ENCODE data around the gene LAMC3. TPM values are rescaled to one million over a fixed set of nuclear protein-coding genes. Genes with fewer than 3 reads are reported as not detected.

LAMC3 gene
- total RNA-seq, 2 donors from 2014 or later = not detected

DNA sequence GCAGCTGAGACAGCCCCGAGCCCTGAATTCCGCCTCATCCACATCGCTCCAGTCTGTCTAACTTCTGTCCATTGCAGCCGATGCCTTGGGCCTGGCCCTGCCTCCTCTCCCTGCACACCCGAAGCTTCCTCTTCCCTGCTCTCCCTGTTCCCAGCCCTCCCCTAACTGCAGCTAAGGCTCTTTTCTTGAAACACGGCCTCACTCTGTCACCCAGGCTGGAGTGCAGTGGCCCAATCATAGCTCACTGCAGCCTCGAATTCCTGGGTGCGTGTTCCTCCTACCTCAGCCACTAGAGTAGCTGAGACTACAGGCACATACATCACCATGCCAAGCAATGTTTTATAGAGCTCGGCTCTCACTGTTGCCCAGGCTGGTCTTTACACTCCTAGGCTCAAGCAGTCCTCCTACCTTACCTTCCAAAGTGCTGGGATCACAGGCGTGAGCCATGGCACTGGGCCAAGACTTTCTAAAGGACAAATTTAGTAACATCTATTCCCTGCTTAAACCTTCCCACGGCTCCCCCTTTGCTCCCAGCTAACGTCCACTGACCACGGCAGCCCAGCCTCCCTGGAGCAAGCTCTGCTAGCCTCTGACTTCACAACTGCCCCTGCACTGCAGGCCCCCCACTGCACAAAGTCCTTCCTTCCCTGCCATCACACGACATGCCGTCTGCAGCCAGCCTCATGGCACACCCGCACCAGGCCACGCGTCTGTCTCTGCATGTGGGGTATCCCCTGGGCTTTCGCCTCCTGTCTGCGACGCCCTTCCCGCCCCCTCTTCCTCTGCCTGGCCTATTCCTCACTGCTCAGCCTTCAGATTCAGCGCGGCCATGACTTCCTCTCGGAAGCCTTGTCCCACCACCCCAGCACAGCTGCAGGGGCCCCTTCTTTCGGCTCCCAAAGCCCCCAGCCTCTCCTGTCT, 28.6 kb downstream of the LAMC3 start:
- no peak for DNase-seq (ENCODE audit: low spot score)
- H3K4me3 Mint-ChIP-seq = no peak overlapping the region

DNA sequence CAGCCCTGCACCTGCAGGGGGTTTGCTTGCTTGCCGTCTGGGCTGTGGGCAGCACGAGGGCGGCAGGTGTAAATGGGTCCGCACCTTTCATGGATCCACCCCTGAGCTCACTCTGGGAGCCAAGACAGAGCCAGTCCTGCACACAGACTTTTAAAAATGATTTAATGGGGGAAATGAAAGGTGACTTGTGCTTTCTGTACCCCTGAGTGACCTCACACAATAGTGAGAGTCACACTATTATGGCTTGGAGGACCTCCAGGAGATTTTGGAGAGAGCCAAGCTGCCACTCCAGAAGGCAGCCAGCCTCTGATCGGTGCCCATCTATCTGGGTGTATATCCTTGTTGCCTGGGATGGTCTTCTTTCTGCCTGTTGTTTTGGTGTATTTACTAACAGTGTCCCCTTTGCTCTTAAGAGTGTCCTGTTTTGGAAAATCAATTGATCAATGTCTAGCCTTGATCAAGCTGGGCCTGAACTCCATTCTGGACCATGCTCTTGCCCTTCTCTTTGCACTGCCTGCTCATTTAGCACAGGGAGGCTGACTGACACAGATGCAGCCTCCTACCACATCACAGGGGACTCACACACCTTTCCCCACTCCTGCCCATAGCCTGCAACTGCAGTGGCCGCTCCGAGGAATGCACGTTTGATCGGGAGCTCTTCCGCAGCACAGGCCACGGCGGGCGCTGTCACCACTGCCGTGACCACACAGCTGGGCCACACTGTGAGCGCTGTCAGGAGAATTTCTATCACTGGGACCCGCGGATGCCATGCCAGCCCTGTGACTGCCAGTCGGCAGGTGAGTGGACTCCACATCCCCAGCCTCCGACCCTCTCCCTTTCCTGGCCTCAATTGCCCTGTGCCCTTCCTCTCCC, 29.5 kb downstream of the LAMC3 start:
- Mint-ChIP-seq H3K36me3 (no peaks in the 10 kb centered on the region), H3K27me3 (peaks cover 3 to 8% of the 10 kb centered on the region in 2 donors), H3K9me3 (no peaks in the 10 kb centered on the region), H3K4me1 (ENCODE audit: low read depth in 2 of 2) (no peaks in the 10 kb centered on the region), H3K27ac (no peak overlapping the region), H3K4me3 (no peak overlapping the region)
- no peak for ATAC-seq
- no peak for DNase-seq (ENCODE audit: low spot score)

More for the DNA sequence above, 28.6 kb downstream of the LAMC3 start:
- Mint-ChIP-seq H3K36me3 (no peaks in the 10 kb centered on the region), H3K4me1 (ENCODE audit: low read depth in 2 of 2) (peaks cover 0 to 2% of the 10 kb centered on the region in 2 donors), H3K9me3 (no peaks in the 10 kb centered on the region), H3K27ac (no peak overlapping the region), H3K27me3 (peaks cover 6 to 10% of the 10 kb centered on the region in 2 donors)
- ATAC-seq = no peak

DNA sequence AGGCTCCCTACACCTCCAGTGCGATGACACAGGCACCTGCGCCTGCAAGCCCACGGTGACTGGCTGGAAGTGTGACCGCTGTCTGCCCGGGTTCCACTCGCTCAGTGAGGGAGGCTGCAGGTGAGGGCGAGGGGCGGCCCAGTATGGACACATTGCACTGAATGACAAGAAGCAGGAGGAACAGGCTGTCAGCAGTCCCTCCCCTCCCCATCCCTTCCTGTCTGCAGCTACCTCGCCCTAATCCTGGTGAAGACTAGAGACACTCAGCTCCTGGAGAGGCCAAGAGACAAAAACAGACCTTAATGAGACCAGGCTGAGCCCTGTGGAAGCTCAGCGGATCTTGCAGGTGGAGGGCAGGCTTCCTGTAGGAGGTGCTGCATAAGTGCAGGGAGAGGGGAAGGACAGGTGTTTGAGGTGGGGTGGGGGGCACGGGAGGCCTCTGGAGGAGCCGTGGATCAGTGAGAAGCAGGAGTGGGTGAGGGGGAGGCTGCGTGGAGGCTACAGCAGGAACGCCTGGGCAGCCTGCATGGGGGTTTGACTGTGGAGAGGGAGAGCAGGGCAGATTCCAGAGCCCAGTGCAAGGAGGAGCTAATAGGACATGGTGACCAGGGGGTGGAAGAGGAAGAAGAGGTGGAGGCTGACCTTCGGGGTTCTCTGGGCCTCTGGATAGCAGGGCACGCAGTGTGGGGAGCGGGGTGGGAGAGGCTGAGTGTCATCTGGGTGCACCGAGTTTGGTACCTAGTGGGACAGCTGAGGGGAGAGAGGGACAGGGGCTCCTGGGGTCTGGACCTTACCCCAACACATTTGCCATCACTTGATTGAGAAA, 30.4 kb downstream of the LAMC3 start:
- ATAC-seq (no peak), DNase-seq (ENCODE audit: low spot score) (no peak)
- Mint-ChIP-seq H3K9me3 (no peaks in the 10 kb centered on the region), H3K36me3 (no peaks in the 10 kb centered on the region), H3K4me1 (ENCODE audit: low read depth in 2 of 2) (no peaks in the 10 kb centered on the region), H3K27me3 (peaks cover 3 to 8% of the 10 kb centered on the region in 2 donors), H3K4me3 (no peak overlapping the region), H3K27ac (no peak overlapping the region)

DNA sequence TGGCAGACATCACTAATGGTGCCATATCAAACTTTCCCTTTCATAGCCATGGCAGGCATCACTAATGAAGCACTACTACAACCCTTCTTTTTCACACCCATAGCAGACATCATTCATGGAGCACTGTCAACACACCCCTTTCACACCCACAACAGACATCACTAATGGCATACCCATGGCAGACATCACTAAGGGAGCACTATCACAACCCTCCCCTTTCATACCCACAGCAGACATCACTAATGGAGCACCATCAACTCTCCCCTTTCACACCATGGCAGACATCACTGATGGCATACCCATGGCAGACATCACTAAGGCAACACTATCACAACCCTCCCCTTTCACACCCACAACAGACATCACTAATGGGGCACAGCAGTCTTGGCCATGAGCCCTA, 33.7 kb downstream of the LAMC3 start:
- ATAC-seq (no peak), DNase-seq (ENCODE audit: low spot score) (no peak)
- Mint-ChIP-seq H3K27me3 (peaks cover 3 to 8% of the 10 kb centered on the region in 2 donors), H3K4me1 (ENCODE audit: low read depth in 2 of 2) (no peaks in the 10 kb centered on the region), H3K9me3 (no peaks in the 10 kb centered on the region), H3K36me3 (no peaks in the 10 kb centered on the region), H3K27ac (no peak overlapping the region), H3K4me3 (no peak overlapping the region)

DNA sequence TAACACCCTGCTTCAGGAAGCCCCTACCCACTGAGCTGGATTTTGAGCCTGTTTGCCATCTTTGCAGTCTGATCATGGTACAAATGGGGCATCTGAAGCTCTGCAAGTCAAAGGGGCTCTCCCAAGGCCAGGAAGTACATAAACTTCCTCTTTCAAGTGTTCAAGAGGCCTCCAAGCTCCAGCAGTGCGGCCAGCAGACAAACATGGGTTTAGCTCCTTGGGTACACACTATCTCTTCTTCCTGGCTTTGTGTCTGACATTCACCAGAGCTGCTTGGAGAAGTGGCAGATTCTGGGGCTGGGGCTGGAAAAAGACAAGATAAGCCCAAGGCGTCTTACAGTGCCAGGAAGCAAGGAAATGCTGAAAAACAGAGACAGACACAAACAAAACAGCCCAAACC, 34.1 kb downstream of the LAMC3 start:
- H3K27ac Mint-ChIP-seq = no peak overlapping the region
- H3K4me3 Mint-ChIP-seq = no peak overlapping the region
- ATAC-seq = no peak
- H3K36me3 Mint-ChIP-seq = no peaks in the 10 kb centered on the region
- H3K27me3 Mint-ChIP-seq = peaks cover 3 to 9% of the 10 kb centered on the region in 2 donors
- no peaks in the 10 kb centered on the region for H3K9me3 Mint-ChIP-seq
- no peaks in the 10 kb centered on the region for H3K4me1 Mint-ChIP-seq (ENCODE audit: low read depth in 2 of 2)
- no peak for DNase-seq (ENCODE audit: low spot score)

DNA sequence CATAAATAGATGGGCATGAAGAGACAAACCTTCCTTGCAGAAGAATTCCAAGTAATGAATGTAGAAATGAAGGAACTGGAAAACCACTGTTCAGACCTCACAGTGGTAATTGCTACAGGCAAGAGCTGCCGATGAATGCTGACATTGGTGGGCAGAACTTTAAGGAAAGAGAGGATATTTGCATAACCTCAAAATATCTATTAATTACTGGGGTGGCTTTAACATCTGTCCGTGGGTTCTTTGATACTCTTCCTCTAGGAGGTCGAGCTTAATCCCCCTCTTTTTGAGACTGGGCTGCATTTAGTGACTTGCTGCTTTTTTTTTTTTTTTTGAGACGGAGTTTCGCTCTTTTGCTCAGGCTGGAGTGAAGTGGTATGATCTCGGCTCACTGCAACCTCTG, 34.7 kb downstream of the LAMC3 start:
- no peak for ATAC-seq
- Mint-ChIP-seq H3K9me3 (no peaks in the 10 kb centered on the region), H3K4me3 (no peak overlapping the region), H3K4me1 (ENCODE audit: low read depth in 2 of 2) (no peaks in the 10 kb centered on the region), H3K27me3 (peaks cover 6 to 14% of the 10 kb centered on the region in 2 donors), H3K36me3 (no peaks in the 10 kb centered on the region), H3K27ac (no peak overlapping the region)
- DNase-seq (ENCODE audit: low spot score) = no peak

DNA sequence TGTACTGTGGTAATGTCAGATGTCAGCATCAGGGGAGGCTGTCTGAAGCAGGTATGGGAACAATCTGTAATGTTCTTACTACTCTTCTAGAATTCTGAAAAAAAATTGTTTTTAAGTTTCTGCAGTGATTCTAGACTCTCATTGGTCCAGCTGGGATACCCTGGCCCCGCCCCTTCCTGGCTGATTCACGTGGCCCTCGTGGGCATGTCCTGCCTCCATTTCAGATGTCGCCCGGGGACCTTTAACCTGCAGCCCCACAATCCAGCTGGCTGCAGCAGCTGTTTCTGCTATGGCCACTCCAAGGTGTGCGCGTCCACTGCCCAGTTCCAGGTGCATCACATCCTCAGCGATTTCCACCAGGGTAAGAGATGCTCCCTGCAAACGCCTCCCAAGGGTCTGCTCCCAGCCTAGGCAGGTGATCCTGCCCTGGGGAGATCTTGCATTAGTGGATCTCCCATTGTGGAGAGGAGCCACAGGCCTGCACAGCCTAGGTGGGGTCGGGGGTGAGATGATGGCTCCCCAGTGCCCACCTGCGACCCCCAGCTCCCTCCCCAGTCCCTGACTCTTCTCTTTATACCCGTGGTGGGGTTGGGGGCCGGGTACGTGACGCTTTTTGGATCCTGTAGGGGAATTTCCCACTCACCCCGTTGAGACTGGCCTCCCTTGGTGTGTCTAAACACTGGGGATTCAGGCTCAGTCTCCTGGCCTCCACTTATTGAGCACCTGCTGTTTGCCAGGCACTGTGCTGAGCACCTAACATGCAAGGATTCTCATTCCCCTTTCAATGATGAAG, 36.5 kb downstream of the LAMC3 start:
- no peaks in the 10 kb centered on the region for H3K4me1 Mint-ChIP-seq (ENCODE audit: low read depth in 2 of 2)
- H3K9me3 Mint-ChIP-seq = no peaks in the 10 kb centered on the region
- H3K27me3 Mint-ChIP-seq = peaks cover 3 to 14% of the 10 kb centered on the region in 2 donors
- DNase-seq (ENCODE audit: low spot score) (no peak), ATAC-seq (no peak)
- no peaks in the 10 kb centered on the region for H3K36me3 Mint-ChIP-seq
- no peak overlapping the region for H3K27ac Mint-ChIP-seq
- H3K4me3 Mint-ChIP-seq = no peak overlapping the region

DNA sequence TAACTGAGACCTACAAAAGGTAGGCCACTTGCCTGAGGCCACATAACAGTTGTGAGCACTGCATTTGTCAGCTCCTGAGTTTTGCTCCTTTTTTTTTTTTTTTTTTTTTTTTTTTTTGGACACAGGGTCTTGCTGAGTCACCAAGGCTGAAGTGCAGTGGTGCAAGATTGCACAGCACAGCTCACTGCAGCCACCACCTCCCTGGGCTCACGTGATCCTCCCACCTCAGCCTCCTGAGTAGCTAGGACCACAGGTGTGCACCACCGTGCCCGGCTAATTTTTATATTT, 37.1 kb downstream of the LAMC3 start:
- no peak for ATAC-seq
- H3K36me3 Mint-ChIP-seq = no peaks in the 10 kb centered on the region
- no peaks in the 10 kb centered on the region for H3K4me1 Mint-ChIP-seq (ENCODE audit: low read depth in 2 of 2)
- H3K9me3 Mint-ChIP-seq = no peaks in the 10 kb centered on the region
- no peak overlapping the region for H3K27ac Mint-ChIP-seq
- H3K4me3 Mint-ChIP-seq = no peak overlapping the region
- peaks cover 3 to 8% of the 10 kb centered on the region in 2 donors for H3K27me3 Mint-ChIP-seq
- DNase-seq (ENCODE audit: low spot score) = no peak

DNA sequence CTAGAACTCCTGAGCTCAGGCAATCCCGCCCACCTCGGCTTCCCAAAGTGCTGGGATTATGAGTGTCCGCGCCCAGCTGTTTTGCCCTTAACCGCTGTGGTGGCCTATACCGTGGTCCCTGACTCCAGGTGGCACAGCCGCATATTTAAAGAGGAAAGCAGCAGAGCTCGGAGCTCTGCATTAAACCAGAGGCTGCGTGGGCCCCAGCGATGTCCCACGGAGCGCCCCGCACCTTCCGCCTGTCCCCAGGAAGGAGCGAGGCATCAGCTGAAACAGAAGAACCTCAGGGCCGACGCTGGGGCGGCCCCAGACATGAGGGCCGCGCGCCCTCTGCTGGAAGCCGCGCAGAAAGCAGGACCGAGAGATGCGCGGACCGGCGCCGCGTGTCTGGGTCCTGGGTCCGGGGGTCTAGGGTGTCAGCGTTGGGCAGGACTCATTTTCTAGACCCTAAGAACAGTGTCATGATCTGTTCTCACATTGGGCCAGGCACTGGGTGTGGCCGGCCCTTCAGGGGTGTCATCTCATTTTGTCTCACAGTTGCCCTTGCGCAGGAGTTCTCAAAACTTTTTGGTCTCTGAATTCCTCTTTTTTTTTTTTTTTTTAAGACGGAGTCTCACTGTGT, 37.7 kb downstream of the LAMC3 start:
- no peaks in the 10 kb centered on the region for H3K9me3 Mint-ChIP-seq
- H3K4me3 Mint-ChIP-seq = no peak overlapping the region
- peaks cover 3 to 7% of the 10 kb centered on the region in 2 donors for H3K27me3 Mint-ChIP-seq
- peak; percentile 84 to 88 for ATAC-seq
- no peaks in the 10 kb centered on the region for H3K4me1 Mint-ChIP-seq (ENCODE audit: low read depth in 2 of 2)
- no peaks in the 10 kb centered on the region for H3K36me3 Mint-ChIP-seq
- no peak overlapping the region for H3K27ac Mint-ChIP-seq
- DNase-seq (ENCODE audit: low spot score) = peak; percentile 70

DNA sequence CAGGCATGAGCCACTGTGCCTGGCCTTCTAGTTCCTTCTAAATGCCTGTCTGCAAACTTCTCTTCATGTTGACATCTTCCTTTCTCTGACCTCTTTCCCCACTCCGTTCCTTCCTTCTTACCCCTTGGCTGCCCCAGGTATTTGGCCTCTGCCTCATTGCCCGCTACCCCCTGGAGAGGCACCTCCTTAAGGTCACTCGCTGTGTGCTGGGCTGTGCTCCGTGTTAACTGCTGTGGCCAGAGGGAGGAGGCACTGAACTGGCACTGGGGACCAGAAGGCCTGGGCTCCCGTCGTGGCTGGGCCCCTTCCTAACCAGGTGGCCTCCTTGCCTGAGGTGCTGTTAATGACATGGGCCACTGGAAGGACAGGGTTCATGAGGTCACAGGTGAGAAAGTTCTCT, 39.4 kb downstream of the LAMC3 start:
- Mint-ChIP-seq H3K4me3 (no peak overlapping the region), H3K4me1 (ENCODE audit: low read depth in 2 of 2) (no peaks in the 10 kb centered on the region), H3K27me3 (peaks cover 3 to 7% of the 10 kb centered on the region in 2 donors), H3K27ac (no peak overlapping the region), H3K9me3 (no peaks in the 10 kb centered on the region), H3K36me3 (no peaks in the 10 kb centered on the region)
- DNase-seq (ENCODE audit: low spot score) (no peak), ATAC-seq (no peak)

DNA sequence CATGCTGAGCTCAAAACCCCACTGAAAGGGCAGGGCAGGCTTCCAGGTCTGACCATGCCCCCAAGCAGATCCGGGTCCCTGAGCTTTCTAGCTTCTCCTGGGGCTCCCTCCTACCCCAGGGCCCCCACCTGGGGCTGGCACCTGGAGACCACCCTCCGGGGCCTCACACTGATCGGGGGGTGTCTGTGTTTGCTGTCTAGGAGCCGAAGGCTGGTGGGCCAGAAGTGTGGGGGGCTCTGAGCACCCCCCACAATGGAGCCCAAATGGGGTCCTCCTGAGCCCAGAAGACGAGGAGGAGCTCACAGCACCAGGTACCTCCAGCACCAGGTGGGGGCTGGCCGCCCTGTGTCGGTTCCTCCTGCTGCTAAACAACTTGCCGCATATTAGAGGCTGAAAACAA, 39.8 kb downstream of the LAMC3 start:
- H3K4me1 Mint-ChIP-seq (ENCODE audit: low read depth in 2 of 2) = no peaks in the 10 kb centered on the region
- no peaks in the 10 kb centered on the region for H3K9me3 Mint-ChIP-seq
- H3K27ac Mint-ChIP-seq = no peak overlapping the region
- no peak overlapping the region for H3K4me3 Mint-ChIP-seq
- H3K36me3 Mint-ChIP-seq = no peaks in the 10 kb centered on the region
- no peak for ATAC-seq
- peaks cover 3 to 7% of the 10 kb centered on the region in 2 donors for H3K27me3 Mint-ChIP-seq
- no peak for DNase-seq (ENCODE audit: low spot score)

DNA sequence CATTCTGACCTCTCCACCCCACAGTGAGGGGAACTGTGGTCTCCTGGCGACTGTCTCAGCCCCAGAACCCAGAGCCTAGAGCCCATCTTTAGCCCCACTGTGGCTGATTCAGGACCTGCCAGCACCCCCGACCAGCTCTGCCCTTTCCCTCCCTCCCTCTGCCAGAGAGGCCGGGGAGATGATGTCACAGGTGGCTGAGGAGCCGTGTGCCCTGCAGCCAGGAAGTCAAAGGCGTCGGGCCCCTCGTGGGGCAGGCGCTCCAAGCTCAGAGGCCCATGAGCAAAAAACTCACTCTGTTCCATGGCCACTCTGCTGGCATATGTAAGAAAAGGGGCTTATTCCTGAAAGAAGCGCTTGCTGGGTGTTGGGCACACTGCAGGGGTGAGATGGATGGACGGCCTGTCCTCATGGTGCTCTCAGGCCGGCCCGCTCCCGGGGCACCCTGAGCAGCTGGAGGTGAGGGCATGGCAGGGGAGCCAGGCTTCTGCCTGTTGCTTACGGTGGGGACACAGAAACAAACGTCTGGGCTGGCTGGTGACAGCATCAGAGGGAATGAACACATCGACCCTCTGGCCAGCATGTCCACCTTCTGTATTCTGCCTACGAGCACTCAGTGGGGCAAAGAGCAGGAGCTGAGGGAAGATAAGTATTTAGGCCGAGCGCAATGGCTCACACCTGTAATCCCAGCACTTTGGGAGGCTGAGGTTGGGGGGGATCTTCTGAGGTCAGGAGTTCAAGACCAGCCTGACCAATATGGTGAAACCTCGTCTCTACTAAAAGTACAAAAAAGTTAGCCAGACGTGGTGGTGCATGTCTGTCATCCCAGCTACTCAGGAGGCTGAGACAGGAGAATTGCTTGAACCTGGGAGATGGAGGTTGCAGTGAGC, 41.1 kb downstream of the LAMC3 start:
- Mint-ChIP-seq H3K4me1 (ENCODE audit: low read depth in 2 of 2) (no peaks in the 10 kb centered on the region), H3K9me3 (no peaks in the 10 kb centered on the region), H3K4me3 (no peak overlapping the region), H3K27me3 (peaks cover 3 to 7% of the 10 kb centered on the region in 2 donors), H3K27ac (no peak overlapping the region), H3K36me3 (no peaks in the 10 kb centered on the region)
- DNase-seq (ENCODE audit: low spot score) (no peak), ATAC-seq (no peak)
